Occipital lobe (tissue), 2 donors: ENCODE results near the gene CES3. TPM values are rescaled to one million over a fixed set of nuclear protein-coding genes. Genes with fewer than 3 reads are reported as not detected.

ENCODE experiments used
- DNase-seq: peaks from one replicate; lab custom pipeline; 2025; lab: John Stamatoyannopoulos, UW
- total RNA-seq: library from RNA; depleted of rRNA; stranded (reverse); fragments of >200 nt; gene quantifications from one replicate; pipeline ENCODE4 v1.2.3, GENCODE V29; 2014

CES3 gene
- total RNA-seq, 1 donor from 2014 or later, result 0.78 TPM

- no peak for DNase-seq
Observed at GRCh38 chr16:67001726-67002125, 40.7 kb downstream of the CES3 start.

GRCh38 chr16:67006930-67007658, 46.0 kb downstream of the CES3 start:
- DNase-seq, result no peak

GRCh38 chr16:67009158-67009557, 48.1 kb downstream of the CES3 start:
- DNase-seq, result no peak

GRCh38 chr16:67011274-67011673, 50.2 kb downstream of the CES3 start:
- DNase-seq, result no peak

- no peak for DNase-seq
Observed at GRCh38 chr16:67013233-67013822, 52.3 kb downstream of the CES3 start.

- peak; percentile 68 for DNase-seq
Observed at GRCh38 chr16:67013823-67014633, 53.0 kb downstream of the CES3 start.

GRCh38 chr16:67014634-67015312, 53.7 kb downstream of the CES3 start:
- no peak for DNase-seq

GRCh38 chr16:67015313-67015731, 54.3 kb downstream of the CES3 start:
- DNase-seq, result no peak

GRCh38 chr16:67016143-67016542, 55.1 kb downstream of the CES3 start:
- DNase-seq, result no peak

- DNase-seq, result no peak
Observed at GRCh38 chr16:67016681-67017420, 55.8 kb downstream of the CES3 start.

GRCh38 chr16:67017421-67017750, 56.3 kb downstream of the CES3 start:
- DNase-seq, result no peak

- DNase-seq, result peak; percentile 25
Observed at GRCh38 chr16:67017810-67018488, 56.9 kb downstream of the CES3 start.

GRCh38 chr16:67019171-67019570, 58.1 kb downstream of the CES3 start:
- DNase-seq, result no peak

GRCh38 chr16:67021321-67021720, 60.3 kb downstream of the CES3 start:
- no peak for DNase-seq

GRCh38 chr16:67022531-67023214, 61.6 kb downstream of the CES3 start:
- DNase-seq, result no peak

- no peak for DNase-seq
Observed at GRCh38 chr16:67023689-67024088, 62.6 kb downstream of the CES3 start.
